Pancreas (tissue), 10 donors: Measurements from ENCODE around the gene SHLD2. TPM values are rescaled to one million over a fixed set of nuclear protein-coding genes. Genes with fewer than 3 reads are reported as not detected.

Experiments
- ATAC-seq, 4 donors: fragments of 200-7000 bp; cut with Tn5 transposase; one replicate each; pipeline versions ENCODE4 v1.8.0 to v1.9.1; 2020; ENCODE audit warnings: mild to moderate bottlenecking in 4 of 4, moderate library complexity in 4 of 4
- DNase-seq, 6 donors: peaks; one replicate each; pipeline ENCODE4 v3.0.0-alpha.2; 2020
- FAIRE-seq: peaks from 2 replicates; lab custom pipeline; 2012; peaks lifted over from hg19 to GRCh38; lab: Jason Lieb, UNC
- H3K27ac ChIP-seq, 4 donors: fragments of 200-600 bp; sonication (generic); 1 replicate in 3 of 4; 2 replicates in 1 of 4; pipeline versions ENCODE4 v1.5.0 to v1.8.0; 2020
- H3K27me3 ChIP-seq, 4 donors: fragments of 200-600 bp; one replicate each; pipeline ENCODE4 v1.8.0; 2021
- H3K36me3 ChIP-seq, 3 donors: fragments of 200-600 bp; sonication (generic) in 1 of 3; one replicate each; pipeline versions ENCODE4 v1.5.0 to v1.8.0; 2020 to 2021
- H3K4me1 ChIP-seq, 3 donors: fragments of 200-600 bp; one replicate each; pipeline ENCODE4 v1.8.0; 2021
- H3K4me3 ChIP-seq, 4 donors: fragments of 200-600 bp; sonication (generic) in 2 of 4; one replicate each; pipeline versions ENCODE4 v1.5.0 to v1.8.0; 2020 to 2021
- H3K9me3 ChIP-seq, 4 donors: fragments of 200-600 bp; one replicate each; pipeline ENCODE4 v1.8.0; 2021
- CTCF ChIP-seq, 4 donors: fragments of 200-600 bp; sonication (generic) in 3 of 4; IDR thresholded peaks; one replicate each; pipeline versions ENCODE4 v1.5.0 to v1.8.0; 2021; ENCODE audit warnings: antibody characterized with exemption in 4 of 4
- WGBS, 2 donors: extraction: QIAGEN DNeasy Blood & Tissue Kit; methylation state at CpG; one replicate each; pipeline ENCODE4 v1.1.7; 2013; 5-methylcytosine and 5-hydroxymethylcytosine counted together
- intact Hi-C, 3 donors: fragments of 100-400 bp; cut with DNase I; formaldehyde crosslinking; loops; one replicate each; pipeline versions ENCODE4 v1.11.1 to v1.14.2; 2022
- polyA plus RNA-seq, 2 donors: library from polyadenylated mRNA; stranded (reverse); fragments of 200-250 nt; gene quantifications; one replicate each; pipeline ENCODE4 v1.2.3, GENCODE V29; 2013
- total RNA-seq, 6 donors: library from RNA; stranded (reverse); fragmentation: NEBNext Ultra II Directional in 4 of 6; extraction: Animal tissue kit (Norgen Biotek cat#: 25700) in 4 of 6; gene quantifications; one replicate each; pipeline versions ENCODE4 v1.2.1 to v1.2.4, GENCODE V29; 2021 to 2023
- donor health status: healthy with polysubstance abuse.
- donor health status: DM: no; HTN: no; CAD: no; lungs with moderate emphysema.
- donor health status: DM: no; HTN: no; CAD: no.
- donor health status: control.
- donor health status: control.
- donor health status: Bipolar disorder and iron deficiency.
- donor health status: DM: yes; HTN: yes; CAD: no.
- donor health status: DM: no; HTN: no; CAD: no.
- donor health status: DM: no; HTN: no; CAD: no.
- donor health status: DM: yes; HTN: yes; CAD: no.

The SHLD2 gene
- total and polyA plus RNA-seq, 8 donors = 8.0 to 15.7 (median 10.7) TPM

- Histone ChIP-seq H3K4me3 (peak overlapping the region in 1 of 4 donors; percentile 1), H3K9me3 (no peaks in the 10 kb centered on the region), H3K4me1 (peaks cover 10 to 36% (median 28%) of the 10 kb centered on the region in 3 donors), H3K27me3 (no peaks in the 10 kb centered on the region), H3K27ac (peak overlapping the region in 3 of 4 donors; percentile 95), H3K36me3 (no peaks in the 10 kb centered on the region)
- no peak for TF ChIP-seq CTCF (IDR thresholded peaks at IDR 0.05)
- DNase-seq (no peak), FAIRE-seq (no peak), ATAC-seq (no peak)
- 27 to 31% methylated on average over 4 of the region's 4 CpGs for WGBS, 2 donors
- intact Hi-C loops = no loop called here
Observed at GRCh38 chr10:87089746-87090145, 5.3 kb upstream of the SHLD2 start.

- WGBS, 2 donors = 44 to 73% methylated on average over 4 of the region's 4 CpGs
- Histone ChIP-seq H3K27ac (peak overlapping the region in 3 of 4 donors; percentile 95), H3K36me3 (no peaks in the 10 kb centered on the region), H3K27me3 (no peaks in the 10 kb centered on the region), H3K4me3 (peak overlapping the region in 1 of 4 donors; percentile 73), H3K4me1 (peaks cover 10 to 34% (median 26%) of the 10 kb centered on the region in 3 donors), H3K9me3 (no peaks in the 10 kb centered on the region)
- FAIRE-seq = no peak
- TF ChIP-seq CTCF (IDR thresholded peaks at IDR 0.05) = no peak
- ATAC-seq = no peak
- intact Hi-C loops = no loop called here
- DNase-seq = no peak
Observed at GRCh38 chr10:87090779-87091178, 4.2 kb upstream of the SHLD2 start.

DNA sequence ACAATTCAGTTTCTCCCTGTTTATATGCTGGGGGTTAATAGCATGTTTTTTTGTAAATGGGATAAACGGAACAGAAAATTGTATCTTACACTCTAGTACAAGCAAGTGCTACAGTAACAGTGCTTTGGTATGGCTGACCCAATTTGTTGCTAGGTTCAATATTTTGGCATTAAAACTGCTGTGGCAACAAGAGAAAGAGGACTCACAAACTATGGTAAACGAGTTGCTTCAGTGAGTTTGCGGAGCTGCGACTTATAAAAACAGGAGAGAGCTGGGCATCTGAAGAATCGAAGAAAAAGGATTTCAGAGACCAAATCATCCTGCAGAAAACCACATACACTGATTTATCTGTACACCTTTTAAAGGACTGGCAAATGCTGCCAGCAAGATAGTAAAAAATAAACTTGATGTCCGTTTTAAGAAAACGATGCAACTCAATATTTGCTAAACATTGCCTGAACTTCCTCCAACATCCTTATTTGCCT is 2.6 kb upstream of the SHLD2 start:
- H3K36me3 ChIP-seq = no peaks in the 10 kb centered on the region
- TF ChIP-seq CTCF (IDR thresholded peaks at IDR 0.05) = no peak
- FAIRE-seq = no peak
- intact Hi-C loops = no loop called here
- peaks cover 10 to 44% (median 26%) of the 10 kb centered on the region in 3 donors for H3K4me1 ChIP-seq
- DNase-seq = no peak
- H3K27me3 ChIP-seq = no peaks in the 10 kb centered on the region
- H3K27ac ChIP-seq = peak overlapping the region; percentile 44 to 95 (median 95)
- no peaks in the 10 kb centered on the region for H3K9me3 ChIP-seq
- H3K4me3 ChIP-seq = peak overlapping the region in 3 of 4 donors; percentile 73 to 88 (median 74)
- WGBS, 2 donors = 1 to 5% methylated on average over 7 of the region's 7 CpGs
- no peak for ATAC-seq

DNA sequence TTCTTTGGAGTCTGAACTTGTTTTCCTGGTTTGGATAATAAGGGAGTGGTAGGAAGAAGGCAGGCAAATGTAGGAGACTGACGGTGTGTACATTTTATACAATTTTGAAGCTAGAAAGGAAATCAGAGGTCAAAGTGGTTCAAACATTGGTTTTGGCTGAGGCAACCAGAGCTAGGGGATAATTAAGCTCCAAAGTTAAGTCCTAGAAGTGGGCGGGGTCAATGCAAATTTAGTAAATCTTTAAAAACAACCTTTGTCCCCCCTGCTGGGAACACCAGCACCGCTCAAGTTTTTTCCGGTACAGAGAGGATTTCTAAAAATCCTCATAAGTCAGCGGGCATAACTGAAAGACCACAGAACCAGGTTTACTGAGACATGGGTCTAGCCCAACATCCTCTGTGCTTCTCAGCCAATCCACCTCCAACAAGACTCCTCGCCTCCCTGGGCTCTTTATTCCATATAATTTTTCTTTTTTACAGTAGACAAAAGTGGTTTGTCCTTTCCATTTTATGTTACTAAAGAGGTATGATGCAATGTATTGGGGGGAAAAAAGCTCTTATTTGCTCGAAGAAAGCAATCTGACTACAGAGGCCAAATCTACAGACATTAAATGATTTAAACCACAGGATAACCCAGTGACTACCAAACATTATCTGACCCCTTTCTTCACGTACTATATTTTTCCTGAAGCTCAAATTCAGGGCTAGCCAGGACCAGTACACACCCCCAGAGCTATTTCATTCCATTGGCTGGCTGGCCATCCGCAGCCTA is 2.0 kb upstream of the SHLD2 start:
- intact Hi-C loops = no loop called here
- WGBS, 2 donors = 0 to 1% methylated on average over 9 of the region's 9 CpGs
- FAIRE-seq (no peak), DNase-seq (peak in 4 of 6 donors; percentile 42 to 63 (median 46)), ATAC-seq (peak; percentile 31 to 43 (median 36))
- no peaks in the 10 kb centered on the region for H3K36me3 ChIP-seq
- H3K9me3 ChIP-seq = no peaks in the 10 kb centered on the region
- peak overlapping the region; percentile 53 to 88 (median 74) for H3K4me3 ChIP-seq
- H3K27me3 ChIP-seq = no peaks in the 10 kb centered on the region
- peak overlapping the region; percentile 44 to 95 (median 95) for H3K27ac ChIP-seq
- peaks cover 10 to 42% (median 26%) of the 10 kb centered on the region in 3 donors for H3K4me1 ChIP-seq
- TF ChIP-seq CTCF (IDR thresholded peaks at IDR 0.05) = no peak
